ENCODE data around the gene CGAS. TPM values are rescaled to one million over a fixed set of nuclear protein-coding genes. Genes with fewer than 3 reads are reported as not detected.

CGAS gene
- total and polyA plus RNA-seq, 2 of the 13 experiments (the other 11 are each of a cell fraction or from before 2014, with no cell fraction given) = 0.03 to 0.07 TPM

DNA sequence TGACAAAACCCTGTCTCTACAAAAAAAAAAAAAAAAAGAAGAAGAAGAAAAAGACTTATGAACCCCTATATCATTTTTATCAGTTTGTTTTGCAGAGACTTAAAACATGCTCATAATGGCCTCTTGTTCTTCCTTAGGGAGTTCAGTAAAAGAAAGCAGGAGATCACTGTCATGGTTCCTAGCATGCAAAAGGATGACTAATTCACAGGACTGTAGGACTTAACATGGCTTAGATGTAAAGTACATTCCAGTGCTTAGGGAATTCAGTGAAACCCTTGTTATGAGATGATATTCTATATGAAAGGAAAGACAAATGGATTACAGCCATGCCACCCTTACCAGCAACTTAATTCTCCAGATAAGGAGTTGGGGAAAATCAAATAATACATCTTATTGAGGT lies 39.3 kb upstream of the CGAS start (continued):
- no peak for TF ChIP-seq ZMYM3 (CRISPR knock-in tag; IDR thresholded peaks at IDR 0.05)
- no peak for TF ChIP-seq ZNF564 (CRISPR knock-in tag; IDR thresholded peaks at IDR 0.05)
- TF ChIP-seq TOE1 (CRISPR knock-in tag; IDR thresholded peaks at IDR 0.05) = no peak
- no peak for TF ChIP-seq SUZ12 (IDR thresholded peaks at IDR 0.05; ENCODE audit: low read depth, low read length)

DNA sequence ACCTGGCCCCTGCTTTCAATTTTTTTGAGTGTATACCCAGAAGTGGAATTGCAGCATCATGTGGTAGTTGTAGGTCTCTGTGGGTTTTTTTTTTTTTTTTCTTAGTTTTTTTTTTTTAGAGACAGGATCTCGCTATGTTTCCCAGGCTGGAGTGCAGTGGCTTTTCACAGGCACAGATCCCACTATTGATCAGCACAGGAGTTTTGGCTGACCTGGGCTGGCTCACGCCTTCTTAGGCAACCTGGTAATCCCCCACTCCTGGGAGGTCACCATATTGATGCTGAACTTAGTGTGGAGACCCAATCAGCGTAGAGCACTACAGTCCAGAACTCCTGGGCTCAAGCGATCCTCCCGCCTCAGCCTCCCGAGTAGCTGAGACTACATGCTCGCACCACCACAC lies 35.4 kb upstream of the CGAS start:
- no peaks in the 10 kb centered on the region for H3K79me2 ChIP-seq (ENCODE audit: insufficient read depth, low read length)
- no peak overlapping the region for H3K4me3 ChIP-seq (replicated peaks in 1 of 3; ENCODE audit: insufficient read depth in 1 of 3, low read depth in 2 of 3, low read length in 3 of 3)
- no peaks in the 10 kb centered on the region for H4K20me1 ChIP-seq (ENCODE audit: insufficient read depth, low read length)
- H3K4me1 ChIP-seq (ENCODE audit: insufficient read depth, low read length) = no peaks in the 10 kb centered on the region
- no peak overlapping the region for H3K4me2 ChIP-seq (ENCODE audit: low read depth, low read length)
- no peak for DNase-seq (ENCODE audit: low spot score)
- ChIA-PET POLR2A (no interaction called here), CTCF (ENCODE audit: low intra/inter-chr PET ratio, low total read pairs) (no interaction called here)
- ATAC-seq = no peak
- H2AFZ ChIP-seq (ENCODE audit: low read length) = no peak overlapping the region
- WGBS (ENCODE audit: low lambda C conversion rate) = 85% methylated on average over 7 of the region's 7 CpGs
- in situ Hi-C loops (cut with HindIII; ENCODE audit: extremely low pct_ligation_motif_present, low pct_unique_long_range_greater_than_20kb) = no loop called here
- no peaks in the 10 kb centered on the region for H3K27me3 ChIP-seq (ENCODE audit: control insufficient read depth in 1 of 2, insufficient read depth in 2 of 2, low read length in 2 of 2)
- H3K9ac ChIP-seq (ENCODE audit: insufficient read depth, low read depth, low read length) = no peak overlapping the region
- intact Hi-C loops (cut with micrococcal nuclease; ENCODE audit: unreplicated experiment) = no loop called here
- H3K36me3 ChIP-seq (replicated peaks in 1 of 2; ENCODE audit: control insufficient read depth in 1 of 2, insufficient read depth in 2 of 2, low read length in 2 of 2) = peaks cover 8 to 61% of the 10 kb centered on the region in 2 experiments; a peak in 4 of 5 replicates
- BruUV-seq (replicated peaks) = no TSS peak
- FAIRE-seq = no peak
- H3K27ac ChIP-seq (ENCODE audit: extremely low read length, insufficient read depth, low read length) = no peak overlapping the region
- no peaks in the 10 kb centered on the region for H3K9me3 ChIP-seq (ENCODE audit: low read length)
- TF ChIP-seq, protein P1, sequence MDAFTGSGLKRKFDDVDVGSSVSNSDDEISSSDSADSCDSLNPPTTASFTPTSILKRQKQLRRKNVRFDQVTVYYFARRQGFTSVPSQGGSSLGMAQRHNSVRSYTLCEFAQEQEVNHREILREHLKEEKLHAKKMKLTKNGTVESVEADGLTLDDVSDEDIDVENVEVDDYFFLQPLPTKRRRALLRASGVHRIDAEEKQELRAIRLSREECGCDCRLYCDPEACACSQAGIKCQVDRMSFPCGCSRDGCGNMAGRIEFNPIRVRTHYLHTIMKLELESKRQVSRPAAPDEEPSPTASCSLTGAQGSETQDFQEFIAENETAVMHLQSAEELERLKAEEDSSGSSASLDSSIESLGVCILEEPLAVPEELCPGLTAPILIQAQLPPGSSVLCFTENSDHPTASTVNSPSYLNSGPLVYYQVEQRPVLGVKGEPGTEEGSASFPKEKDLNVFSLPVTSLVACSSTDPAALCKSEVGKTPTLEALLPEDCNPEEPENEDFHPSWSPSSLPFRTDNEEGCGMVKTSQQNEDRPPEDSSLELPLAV (CRISPR knock-in tag; conservative IDR thresholded peaks at IDR 0.05; ENCODE audit: low read depth) = no peak
- TF ChIP-seq XRCC5 (optimal IDR thresholded peaks at IDR 0.05; ENCODE audit: low read length) = no peak
- no peak for TF ChIP-seq HOXA3 (CRISPR knock-in tag; IDR thresholded peaks at IDR 0.05)
- TF ChIP-seq ZBTB38 (CRISPR knock-in tag; IDR thresholded peaks at IDR 0.05) = no peak
- no peak for TF ChIP-seq MAF1 (CRISPR knock-in tag; IDR thresholded peaks at IDR 0.05; ENCODE audit: borderline replicate concordance)
- TF ChIP-seq SIX1 (CRISPR knock-in tag; IDR thresholded peaks at IDR 0.05; ENCODE audit: borderline replicate concordance) = no peak
- TF ChIP-seq, protein P2, sequence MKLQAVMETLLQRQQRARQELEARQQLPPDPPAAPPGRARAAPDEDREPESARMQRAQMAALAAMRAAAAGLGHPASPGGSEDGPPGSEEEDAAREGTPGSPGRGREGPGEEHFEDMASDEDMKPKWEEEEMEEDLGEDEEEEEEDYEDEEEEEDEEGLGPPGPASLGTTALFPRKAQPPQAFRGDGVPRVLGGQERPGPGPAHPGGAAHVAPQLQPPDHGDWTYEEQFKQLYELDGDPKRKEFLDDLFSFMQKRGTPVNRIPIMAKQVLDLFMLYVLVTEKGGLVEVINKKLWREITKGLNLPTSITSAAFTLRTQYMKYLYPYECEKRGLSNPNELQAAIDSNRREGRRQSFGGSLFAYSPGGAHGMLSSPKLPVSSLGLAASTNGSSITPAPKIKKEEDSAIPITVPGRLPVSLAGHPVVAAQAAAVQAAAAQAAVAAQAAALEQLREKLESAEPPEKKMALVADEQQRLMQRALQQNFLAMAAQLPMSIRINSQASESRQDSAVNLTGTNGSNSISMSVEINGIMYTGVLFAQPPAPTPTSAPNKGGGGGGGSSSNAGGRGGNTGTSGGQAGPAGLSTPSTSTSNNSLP (IDR thresholded peaks at IDR 0.05; ENCODE audit: low read depth, low read length) = no peak
- no peak for TF ChIP-seq HNRNPH1 (optimal IDR thresholded peaks at IDR 0.05; ENCODE audit: low read depth, low read length)
- TF ChIP-seq, protein P3, sequence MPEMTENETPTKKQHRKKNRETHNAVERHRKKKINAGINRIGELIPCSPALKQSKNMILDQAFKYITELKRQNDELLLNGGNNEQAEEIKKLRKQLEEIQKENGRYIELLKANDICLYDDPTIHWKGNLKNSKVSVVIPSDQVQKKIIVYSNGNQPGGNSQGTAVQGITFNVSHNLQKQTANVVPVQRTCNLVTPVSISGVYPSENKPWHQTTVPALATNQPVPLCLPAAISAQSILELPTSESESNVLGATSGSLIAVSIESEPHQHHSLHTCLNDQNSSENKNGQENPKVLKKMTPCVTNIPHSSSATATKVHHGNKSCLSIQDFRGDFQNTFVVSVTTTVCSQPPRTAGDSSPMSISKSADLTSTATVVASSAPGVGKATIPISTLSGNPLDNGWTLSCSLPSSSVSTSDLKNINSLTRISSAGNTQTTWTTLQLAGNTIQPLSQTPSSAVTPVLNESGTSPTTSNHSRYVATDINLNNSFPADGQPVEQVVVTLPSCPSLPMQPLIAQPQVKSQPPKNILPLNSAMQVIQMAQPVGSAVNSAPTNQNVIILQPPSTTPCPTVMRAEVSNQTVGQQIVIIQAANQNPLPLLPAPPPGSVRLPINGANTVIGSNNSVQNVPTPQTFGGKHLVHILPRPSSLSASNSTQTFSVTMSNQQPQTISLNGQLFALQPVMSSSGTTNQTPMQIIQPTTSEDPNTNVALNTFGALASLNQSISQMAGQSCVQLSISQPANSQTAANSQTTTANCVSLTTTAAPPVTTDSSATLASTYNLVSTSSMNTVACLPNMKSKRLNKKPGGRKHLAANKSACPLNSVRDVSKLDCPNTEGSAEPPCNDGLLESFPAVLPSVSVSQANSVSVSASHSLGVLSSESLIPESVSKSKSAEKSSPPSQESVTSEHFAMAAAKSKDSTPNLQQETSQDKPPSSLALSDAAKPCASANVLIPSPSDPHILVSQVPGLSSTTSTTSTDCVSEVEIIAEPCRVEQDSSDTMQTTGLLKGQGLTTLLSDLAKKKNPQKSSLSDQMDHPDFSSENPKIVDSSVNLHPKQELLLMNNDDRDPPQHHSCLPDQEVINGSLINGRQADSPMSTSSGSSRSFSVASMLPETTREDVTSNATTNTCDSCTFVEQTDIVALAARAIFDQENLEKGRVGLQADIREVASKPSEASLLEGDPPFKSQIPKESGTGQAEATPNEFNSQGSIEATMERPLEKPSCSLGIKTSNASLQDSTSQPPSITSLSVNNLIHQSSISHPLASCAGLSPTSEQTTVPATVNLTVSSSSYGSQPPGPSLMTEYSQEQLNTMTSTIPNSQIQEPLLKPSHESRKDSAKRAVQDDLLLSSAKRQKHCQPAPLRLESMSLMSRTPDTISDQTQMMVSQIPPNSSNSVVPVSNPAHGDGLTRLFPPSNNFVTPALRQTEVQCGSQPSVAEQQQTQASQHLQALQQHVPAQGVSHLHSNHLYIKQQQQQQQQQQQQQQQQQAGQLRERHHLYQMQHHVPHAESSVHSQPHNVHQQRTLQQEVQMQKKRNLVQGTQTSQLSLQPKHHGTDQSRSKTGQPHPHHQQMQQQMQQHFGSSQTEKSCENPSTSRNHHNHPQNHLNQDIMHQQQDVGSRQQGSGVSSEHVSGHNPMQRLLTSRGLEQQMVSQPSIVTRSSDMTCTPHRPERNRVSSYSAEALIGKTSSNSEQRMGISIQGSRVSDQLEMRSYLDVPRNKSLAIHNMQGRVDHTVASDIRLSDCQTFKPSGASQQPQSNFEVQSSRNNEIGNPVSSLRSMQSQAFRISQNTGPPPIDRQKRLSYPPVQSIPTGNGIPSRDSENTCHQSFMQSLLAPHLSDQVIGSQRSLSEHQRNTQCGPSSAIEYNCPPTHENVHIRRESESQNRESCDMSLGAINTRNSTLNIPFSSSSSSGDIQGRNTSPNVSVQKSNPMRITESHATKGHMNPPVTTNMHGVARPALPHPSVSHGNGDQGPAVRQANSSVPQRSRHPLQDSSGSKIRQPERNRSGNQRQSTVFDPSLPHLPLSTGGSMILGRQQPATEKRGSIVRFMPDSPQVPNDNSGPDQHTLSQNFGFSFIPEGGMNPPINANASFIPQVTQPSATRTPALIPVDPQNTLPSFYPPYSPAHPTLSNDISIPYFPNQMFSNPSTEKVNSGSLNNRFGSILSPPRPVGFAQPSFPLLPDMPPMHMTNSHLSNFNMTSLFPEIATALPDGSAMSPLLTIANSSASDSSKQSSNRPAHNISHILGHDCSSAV (CRISPR knock-in tag; IDR thresholded peaks at IDR 0.05; ENCODE audit: borderline replicate concordance) = no peak
